ENCODE data around the gene ASCC2.
"Not testable (repeated sequence)": the region's sequence is repeated elsewhere in the genome, so short reads cannot be mapped to it uniquely, and the experiment has no call there.

The ASCC2 gene

GRCh38 chr22:29837741-29838598 is at the start of gene ASCC2:
ASCC2 (minus strand) TSS chr22:29838274; CDS start chr22:29832325, 5,949 bp downstream.
- peak; percentile 96 to 99 (median 99) for DNase-seq
- intact Hi-C loops (cut with DNase I), result no loop called here

- intact Hi-C loops (cut with DNase I), result no loop called here
- DNase-seq, result no peak
These were observed 49.3 kb upstream of the ASCC2 start for GRCh38 chr22:29887358-29887757.

GRCh38 chr22:29886596-29886995 is 48.5 kb upstream of the ASCC2 start:
- intact Hi-C loops (cut with DNase I), result no loop called here
- no peak for DNase-seq

GRCh38 chr22:29885610-29886009 is 47.5 kb upstream of the ASCC2 start:
- no peak for DNase-seq
- intact Hi-C loops (cut with DNase I), result no loop called here

- intact Hi-C loops (cut with DNase I), result no loop called here
These were observed 45.7 kb upstream of the ASCC2 start for GRCh38 chr22:29883775-29884097.

GRCh38 chr22:29883045-29883774 is 45.1 kb upstream of the ASCC2 start, which contains the start of gene MTMR3:
MTMR3 (plus strand) TSS chr22:29883174; CDS start chr22:29971060, 87,886 bp downstream.
- peak; percentile 83 to 97 (median 94) for DNase-seq
- intact Hi-C loops (cut with DNase I), result no loop called here

More at GRCh38 chr22:29883775-29884097, 45.7 kb upstream of the ASCC2 start:
- no peak for DNase-seq

GRCh38 chr22:29882716-29883044 is 44.6 kb upstream of the ASCC2 start:
- DNase-seq, result no peak
- intact Hi-C loops (cut with DNase I), result no loop called here

- intact Hi-C loops (cut with DNase I), result no loop called here
- DNase-seq, result no peak
These were observed 41.7 kb upstream of the ASCC2 start for GRCh38 chr22:29879753-29880152.

- no peak for DNase-seq
- intact Hi-C loops (cut with DNase I), result no loop called here
These were observed 39.5 kb upstream of the ASCC2 start for GRCh38 chr22:29877620-29878019.

GRCh38 chr22:29873943-29874342 is 35.9 kb upstream of the ASCC2 start:
- no peak for DNase-seq
- intact Hi-C loops (cut with DNase I), result no loop called here

GRCh38 chr22:29872989-29873388 is 34.9 kb upstream of the ASCC2 start:
- intact Hi-C loops (cut with DNase I), result no loop called here
- peak in 1 of 42 donors; percentile 41 for DNase-seq

- intact Hi-C loops (cut with DNase I), result no loop called here
- peak in 1 of 42 donors; percentile 28 for DNase-seq
These were observed 34.2 kb upstream of the ASCC2 start for GRCh38 chr22:29872144-29872893.

- DNase-seq, result peak; percentile 22 to 90 (median 63)
- intact Hi-C loops (cut with DNase I), result no loop called here
These were observed 33.6 kb upstream of the ASCC2 start for GRCh38 chr22:29871684-29872083.

GRCh38 chr22:29870574-29870973 is 32.5 kb upstream of the ASCC2 start:
- intact Hi-C loops (cut with DNase I), result no loop called here
- DNase-seq, result peak in 1 of 42 donors; percentile 13

- intact Hi-C loops (cut with DNase I), result no loop called here
- DNase-seq, result no peak
These were observed 29.8 kb upstream of the ASCC2 start for GRCh38 chr22:29867851-29868250.

- DNase-seq, result no peak
- intact Hi-C loops (cut with DNase I), result no loop called here
These were observed 29.2 kb upstream of the ASCC2 start for GRCh38 chr22:29867260-29867659.

- DNase-seq; intact Hi-C loops (cut with DNase I): not testable (repeated sequence)
These were observed 27.5 kb upstream of the ASCC2 start for GRCh38 chr22:29865572-29865971.

- intact Hi-C loops (cut with DNase I), result no loop called here
- DNase-seq, result no peak
These were observed 23.7 kb upstream of the ASCC2 start for GRCh38 chr22:29861672-29862297.

GRCh38 chr22:29860006-29860766 is 22.1 kb upstream of the ASCC2 start:
- DNase-seq, result no peak
- intact Hi-C loops (cut with DNase I), result no loop called here
